Epithelial cell of proximal tubule (primary cell): ENCODE results near the gene GPX4. TPM values are rescaled to one million over a fixed set of nuclear protein-coding genes. Genes with fewer than 3 reads are reported as not detected.

Source experiments
- DNase-seq: peaks from one replicate; pipeline ENCODE4 v3.0.0-alpha.2; 2011; ENCODE audit warnings: low read depth
- H3K4me3 ChIP-seq: 2 replicates; pipeline ENCODE4 v1.5.1; 2011; ENCODE audit warnings: low read depth, mild to moderate bottlenecking, low read length
- total RNA-seq: library from RNA; depleted of rRNA; stranded (reverse); fragments of >200 nt; gene quantifications from 2 replicates; pipeline ENCODE4 v1.2.3, GENCODE V29; 2015
- TF ChIP-seq, protein P1 (sequence below): conservative IDR thresholded peaks from 2 replicates; pipeline ENCODE4 v1.5.1; 2012; ENCODE audit warnings: low read depth, mild to moderate bottlenecking, low read length

The GPX4 gene
- total RNA-seq, 1 donor from 2014 or later = 457 TPM

DNA sequence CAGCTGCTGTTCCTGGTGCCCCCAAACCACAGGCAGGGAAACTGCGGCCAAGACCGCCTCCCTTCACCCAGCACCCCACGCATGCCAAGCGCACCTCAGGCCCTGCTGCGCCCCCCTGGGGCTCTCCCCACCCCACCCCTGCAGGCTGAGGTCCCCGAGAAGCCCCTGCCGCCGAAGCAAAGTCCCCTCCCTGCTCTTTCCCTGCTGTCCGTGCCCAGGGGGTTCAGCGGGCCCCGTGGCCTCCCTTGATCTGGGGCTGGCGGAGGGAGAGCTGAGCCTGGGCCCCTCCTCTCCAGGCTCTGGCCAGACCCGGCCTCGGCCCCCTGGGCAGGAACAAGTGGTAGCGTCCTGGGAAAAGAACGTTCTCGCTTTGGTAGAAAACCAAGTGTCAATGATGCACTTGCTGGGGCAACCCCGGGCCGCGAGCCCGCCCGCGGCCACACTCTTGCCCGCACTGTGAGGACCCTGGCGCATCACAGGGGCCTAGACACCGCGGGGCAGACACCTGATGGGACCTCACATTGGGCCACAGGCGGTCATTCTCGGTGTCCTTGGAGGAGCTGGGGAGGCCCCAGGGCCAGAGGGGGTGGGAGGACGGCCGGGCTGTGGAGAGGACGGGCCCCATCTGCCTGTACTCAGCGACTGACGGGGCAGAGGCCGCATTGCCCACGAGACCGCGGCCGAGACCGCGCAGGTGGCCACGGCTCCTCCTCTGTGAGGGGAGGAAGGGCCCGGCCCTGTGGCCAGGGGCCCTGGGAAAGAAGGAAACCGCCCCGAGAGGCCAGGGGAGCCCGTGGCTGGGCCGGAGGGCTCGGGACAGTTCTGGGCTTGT lies 29.0 kb downstream of the GPX4 start:
- TF ChIP-seq, protein P1, sequence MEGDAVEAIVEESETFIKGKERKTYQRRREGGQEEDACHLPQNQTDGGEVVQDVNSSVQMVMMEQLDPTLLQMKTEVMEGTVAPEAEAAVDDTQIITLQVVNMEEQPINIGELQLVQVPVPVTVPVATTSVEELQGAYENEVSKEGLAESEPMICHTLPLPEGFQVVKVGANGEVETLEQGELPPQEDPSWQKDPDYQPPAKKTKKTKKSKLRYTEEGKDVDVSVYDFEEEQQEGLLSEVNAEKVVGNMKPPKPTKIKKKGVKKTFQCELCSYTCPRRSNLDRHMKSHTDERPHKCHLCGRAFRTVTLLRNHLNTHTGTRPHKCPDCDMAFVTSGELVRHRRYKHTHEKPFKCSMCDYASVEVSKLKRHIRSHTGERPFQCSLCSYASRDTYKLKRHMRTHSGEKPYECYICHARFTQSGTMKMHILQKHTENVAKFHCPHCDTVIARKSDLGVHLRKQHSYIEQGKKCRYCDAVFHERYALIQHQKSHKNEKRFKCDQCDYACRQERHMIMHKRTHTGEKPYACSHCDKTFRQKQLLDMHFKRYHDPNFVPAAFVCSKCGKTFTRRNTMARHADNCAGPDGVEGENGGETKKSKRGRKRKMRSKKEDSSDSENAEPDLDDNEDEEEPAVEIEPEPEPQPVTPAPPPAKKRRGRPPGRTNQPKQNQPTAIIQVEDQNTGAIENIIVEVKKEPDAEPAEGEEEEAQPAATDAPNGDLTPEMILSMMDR = no peak
- H3K4me3 ChIP-seq = peak overlapping the region; percentile 62
- DNase-seq = no peak

- no peak overlapping the region for H3K4me3 ChIP-seq
- TF ChIP-seq, protein P1 = no peak
- no peak for DNase-seq
These were observed 29.7 kb downstream of the GPX4 start for GRCh38 chr19:1133471-1133929.

DNA sequence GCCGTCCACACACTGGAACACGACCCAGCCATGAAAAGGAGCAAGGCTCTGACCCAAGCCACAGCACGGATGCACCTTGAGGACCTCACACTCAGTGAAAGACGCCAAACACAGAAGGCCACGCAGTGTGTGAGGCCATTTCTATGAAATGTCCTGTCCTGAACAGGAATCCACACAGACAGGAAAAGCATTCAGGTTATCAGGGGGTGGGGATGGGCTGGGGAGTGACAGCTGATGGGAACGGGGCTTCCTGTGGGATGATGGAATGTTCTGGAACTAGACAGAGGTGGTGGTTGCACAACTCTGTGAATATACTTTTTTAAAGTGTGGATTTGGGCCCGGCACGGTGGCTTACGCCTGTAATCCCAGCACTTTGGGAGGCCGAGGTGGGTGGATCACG lies 30.6 kb downstream of the GPX4 start:
- DNase-seq = no peak
- no peak overlapping the region for H3K4me3 ChIP-seq
- TF ChIP-seq, protein P1 = no peak

DNA sequence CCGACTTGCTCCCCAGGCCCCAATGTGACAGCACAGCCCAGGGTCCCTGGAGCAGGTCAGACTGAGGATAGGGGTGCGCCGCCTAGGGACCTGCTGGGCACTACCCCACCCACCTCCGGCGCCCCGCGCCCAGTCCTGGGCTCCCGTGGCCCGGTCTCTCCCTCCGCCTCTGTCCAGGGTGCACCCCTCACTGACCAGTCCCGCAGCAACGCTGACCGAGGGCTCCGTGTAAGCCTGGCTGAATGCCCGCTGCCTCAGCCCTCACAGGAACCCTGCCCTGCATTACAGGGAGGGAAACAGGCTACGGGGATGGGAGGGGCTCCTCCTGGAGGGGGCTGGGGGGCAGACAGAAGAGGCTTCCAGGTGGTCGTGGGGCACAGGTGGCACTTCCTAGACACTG lies 31.7 kb downstream of the GPX4 start:
- TF ChIP-seq, protein P1 = no peak
- no peak overlapping the region for H3K4me3 ChIP-seq
- DNase-seq = no peak

- no peak for DNase-seq
- H3K4me3 ChIP-seq = no peak overlapping the region
- TF ChIP-seq, protein P1 = no peak
These were observed 32.4 kb downstream of the GPX4 start for GRCh38 chr19:1136201-1136600.

GRCh38 chr19:1136621-1137317 lies 33.0 kb downstream of the GPX4 start:
- H3K4me3 ChIP-seq = no peak overlapping the region
- no peak for DNase-seq
- TF ChIP-seq, protein P1 = no peak
